Fibroblast of skin of right quadriceps (primary cell): ENCODE results near the gene STRBP.
"Not testable (repeated sequence)": the region's sequence is repeated elsewhere in the genome, so short reads cannot be mapped to it uniquely, and the experiment has no call there.

ENCODE experiments used
- DNase-seq: peaks from one replicate; pipeline ENCODE4 v3.0.0-alpha.2; 2013

STRBP gene

GRCh38 chr9:123246534-123246933 lies 21.9 kb downstream of the STRBP start:
- DNase-seq: peak; percentile 7

GRCh38 chr9:123239726-123240125 lies 28.7 kb downstream of the STRBP start:
- DNase-seq: no peak

GRCh38 chr9:123238365-123238764 lies 30.0 kb downstream of the STRBP start:
- no peak for DNase-seq

GRCh38 chr9:123237220-123237619 lies 31.2 kb downstream of the STRBP start:
- no peak for DNase-seq

GRCh38 chr9:123235448-123235847 lies 32.9 kb downstream of the STRBP start:
- DNase-seq: no peak

GRCh38 chr9:123234853-123235252 lies 33.5 kb downstream of the STRBP start:
- no peak for DNase-seq

GRCh38 chr9:123232332-123232731 lies 36.1 kb downstream of the STRBP start:
- no peak for DNase-seq

- no peak for DNase-seq
Measured at GRCh38 chr9:123231421-123231820, 37.0 kb downstream of the STRBP start.

- no peak for DNase-seq
Measured at GRCh38 chr9:123228967-123229366, 39.4 kb downstream of the STRBP start.

- peak; percentile 15 for DNase-seq
Measured at GRCh38 chr9:123225995-123226394, 42.4 kb downstream of the STRBP start.

- DNase-seq: peak; percentile 61
Measured at GRCh38 chr9:123225374-123225813, 43.0 kb downstream of the STRBP start.

GRCh38 chr9:123220127-123220526 lies 48.3 kb downstream of the STRBP start:
- no peak for DNase-seq

- no peak for DNase-seq
Measured at GRCh38 chr9:123218831-123219230, 49.6 kb downstream of the STRBP start.

- DNase-seq: peak; percentile 13
Measured at GRCh38 chr9:123217128-123217654, 51.2 kb downstream of the STRBP start.

- peak; percentile 9 for DNase-seq
Measured at GRCh38 chr9:123216251-123216797, 52.1 kb downstream of the STRBP start.

GRCh38 chr9:123211081-123211480 lies 57.3 kb downstream of the STRBP start:
- DNase-seq: no peak

- no peak for DNase-seq
Measured at GRCh38 chr9:123208626-123209174, 59.7 kb downstream of the STRBP start.

- no peak for DNase-seq
Measured at GRCh38 chr9:123206065-123206464, 62.3 kb downstream of the STRBP start.

GRCh38 chr9:123201083-123201482 lies 67.3 kb downstream of the STRBP start:
- no peak for DNase-seq

GRCh38 chr9:123200469-123200868 lies 67.9 kb downstream of the STRBP start:
- DNase-seq: not testable (repeated sequence)

- no peak for DNase-seq
Measured at GRCh38 chr9:123196124-123196523, 72.3 kb downstream of the STRBP start.

- no peak for DNase-seq
Measured at GRCh38 chr9:123194023-123194422, 74.4 kb downstream of the STRBP start.

GRCh38 chr9:123191680-123192079 lies 76.7 kb downstream of the STRBP start:
- no peak for DNase-seq

GRCh38 chr9:123191260-123191659 lies 77.1 kb downstream of the STRBP start:
- DNase-seq: no peak

- DNase-seq: no peak
Measured at GRCh38 chr9:123187131-123187530, 81.3 kb downstream of the STRBP start.
